ENCODE measurements around the gene DTD1. TPM values are rescaled to one million over a fixed set of nuclear protein-coding genes. Genes with fewer than 3 reads are reported as not detected.

Gene DTD1
- total and polyA plus RNA-seq, 2 of the 13 experiments (the other 11 are each of a cell fraction or from before 2014, with no cell fraction given): 41.2 to 79.3 TPM

DNA sequence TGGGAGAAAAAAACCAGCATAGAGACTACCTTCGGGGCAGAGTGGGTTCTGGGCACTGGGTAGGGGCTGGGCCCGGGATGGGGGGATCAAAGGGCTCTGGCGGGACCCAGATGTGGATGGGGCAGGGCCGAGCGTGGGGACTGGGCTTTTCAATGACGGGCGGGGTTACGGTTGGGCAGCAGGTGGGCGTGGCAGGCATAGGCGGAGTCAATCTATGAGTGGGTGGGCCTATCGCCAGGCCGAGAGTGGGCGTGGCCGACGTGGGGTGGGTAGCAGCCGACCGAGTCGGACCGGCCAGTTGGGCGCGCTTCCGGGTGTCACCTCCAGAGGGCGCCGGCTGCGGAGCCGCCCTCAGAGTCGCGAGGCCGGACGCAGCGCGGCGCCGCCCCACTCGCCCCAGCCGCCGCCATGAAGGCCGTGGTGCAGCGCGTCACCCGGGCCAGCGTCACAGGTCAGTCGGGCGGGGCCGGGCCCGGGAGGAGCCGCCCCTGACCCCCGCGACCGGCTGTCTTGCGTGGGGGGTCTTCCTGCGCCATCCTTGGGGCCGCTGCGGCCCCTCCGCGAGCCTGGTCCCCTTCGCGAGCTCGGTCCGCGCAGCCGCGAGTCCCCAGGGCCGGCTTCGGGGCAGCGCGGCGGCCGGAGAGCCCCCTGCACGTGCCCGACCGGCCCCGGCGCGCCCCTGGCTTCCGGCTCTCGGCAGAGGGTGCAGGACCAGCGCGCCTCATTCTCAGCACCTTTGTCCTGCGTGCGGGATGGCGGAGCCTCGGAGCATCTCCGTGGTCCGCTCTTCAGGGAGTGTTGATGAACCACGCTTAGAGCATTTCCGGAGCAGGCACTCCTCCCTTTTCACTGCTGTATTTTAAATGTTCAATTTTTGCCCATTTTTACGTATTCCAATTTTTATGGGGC lies at the start of gene DTD1 (continued):
- 0 out of 2 replicates have a peak, but pooled peaks have one; percentile 24 for TF ChIP-seq POLR2AphosphoS5 (IDR thresholded peaks at IDR 0.05; ENCODE audit: low read depth, low read length)
- TF ChIP-seq ZNF619 (CRISPR knock-in tag; IDR thresholded peaks at IDR 0.05): peak; percentile 65; the same call in 1 of the 2 replicates
- 0 out of 2 replicates have a peak, but pooled peaks have one; percentile 79 for TF ChIP-seq ZNF605 (CRISPR knock-in tag; IDR thresholded peaks at IDR 0.05)
- TF ChIP-seq RBM39 (IDR thresholded peaks at IDR 0.05; ENCODE audit: low read depth, low read length, poor library complexity, severe bottlenecking): peak; percentile 91
- peak; percentile 30; the same call in 1 of the 2 replicates for TF ChIP-seq ZNF614 (CRISPR knock-in tag; IDR thresholded peaks at IDR 0.05; ENCODE audit: borderline replicate concordance)
- TF ChIP-seq, protein P1, sequence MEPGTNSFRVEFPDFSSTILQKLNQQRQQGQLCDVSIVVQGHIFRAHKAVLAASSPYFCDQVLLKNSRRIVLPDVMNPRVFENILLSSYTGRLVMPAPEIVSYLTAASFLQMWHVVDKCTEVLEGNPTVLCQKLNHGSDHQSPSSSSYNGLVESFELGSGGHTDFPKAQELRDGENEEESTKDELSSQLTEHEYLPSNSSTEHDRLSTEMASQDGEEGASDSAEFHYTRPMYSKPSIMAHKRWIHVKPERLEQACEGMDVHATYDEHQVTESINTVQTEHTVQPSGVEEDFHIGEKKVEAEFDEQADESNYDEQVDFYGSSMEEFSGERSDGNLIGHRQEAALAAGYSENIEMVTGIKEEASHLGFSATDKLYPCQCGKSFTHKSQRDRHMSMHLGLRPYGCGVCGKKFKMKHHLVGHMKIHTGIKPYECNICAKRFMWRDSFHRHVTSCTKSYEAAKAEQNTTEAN (CRISPR knock-in tag; conservative IDR thresholded peaks at IDR 0.05): no peak
- TF ChIP-seq NR2F6 (IDR thresholded peaks at IDR 0.05): no peak
- peak; percentile 15; the same call in 1 of the 2 replicates for TF ChIP-seq NR2F6 (CRISPR knock-in tag; IDR thresholded peaks at IDR 0.05)
- 0 out of 2 replicates have a peak, but pooled peaks have one; percentile 21 for TF ChIP-seq NFYC (CRISPR knock-in tag; IDR thresholded peaks at IDR 0.05)
- TF ChIP-seq YEATS4 (CRISPR knock-in tag; IDR thresholded peaks at IDR 0.05; ENCODE audit: borderline replicate concordance): peak; percentile 98
- TF ChIP-seq ZFX (CRISPR knock-in tag; IDR thresholded peaks at IDR 0.05; ENCODE audit: low read depth): peak; percentile 48; the same call in 1 of the 2 replicates
- TF ChIP-seq ZFP62 (CRISPR knock-in tag; IDR thresholded peaks at IDR 0.05): peak; percentile 78; the same call in 1 of the 2 replicates
- TF ChIP-seq ZNF607 (CRISPR knock-in tag; IDR thresholded peaks at IDR 0.05; ENCODE audit: borderline replicate concordance): peak; percentile 55
- TF ChIP-seq, protein P2, sequence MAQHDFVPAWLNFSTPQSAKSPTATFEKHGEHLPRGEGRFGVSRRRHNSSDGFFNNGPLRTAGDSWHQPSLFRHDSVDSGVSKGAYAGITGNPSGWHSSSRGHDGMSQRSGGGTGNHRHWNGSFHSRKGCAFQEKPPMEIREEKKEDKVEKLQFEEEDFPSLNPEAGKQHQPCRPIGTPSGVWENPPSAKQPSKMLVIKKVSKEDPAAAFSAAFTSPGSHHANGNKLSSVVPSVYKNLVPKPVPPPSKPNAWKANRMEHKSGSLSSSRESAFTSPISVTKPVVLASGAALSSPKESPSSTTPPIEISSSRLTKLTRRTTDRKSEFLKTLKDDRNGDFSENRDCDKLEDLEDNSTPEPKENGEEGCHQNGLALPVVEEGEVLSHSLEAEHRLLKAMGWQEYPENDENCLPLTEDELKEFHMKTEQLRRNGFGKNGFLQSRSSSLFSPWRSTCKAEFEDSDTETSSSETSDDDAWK (CRISPR knock-in tag; IDR thresholded peaks at IDR 0.05): no peak
- TF ChIP-seq, protein P3, sequence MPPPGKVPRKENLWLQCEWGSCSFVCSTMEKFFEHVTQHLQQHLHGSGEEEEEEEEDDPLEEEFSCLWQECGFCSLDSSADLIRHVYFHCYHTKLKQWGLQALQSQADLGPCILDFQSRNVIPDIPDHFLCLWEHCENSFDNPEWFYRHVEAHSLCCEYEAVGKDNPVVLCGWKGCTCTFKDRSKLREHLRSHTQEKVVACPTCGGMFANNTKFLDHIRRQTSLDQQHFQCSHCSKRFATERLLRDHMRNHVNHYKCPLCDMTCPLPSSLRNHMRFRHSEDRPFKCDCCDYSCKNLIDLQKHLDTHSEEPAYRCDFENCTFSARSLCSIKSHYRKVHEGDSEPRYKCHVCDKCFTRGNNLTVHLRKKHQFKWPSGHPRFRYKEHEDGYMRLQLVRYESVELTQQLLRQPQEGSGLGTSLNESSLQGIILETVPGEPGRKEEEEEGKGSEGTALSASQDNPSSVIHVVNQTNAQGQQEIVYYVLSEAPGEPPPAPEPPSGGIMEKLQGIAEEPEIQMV (CRISPR knock-in tag; IDR thresholded peaks at IDR 0.05; ENCODE audit: low read depth): peak; percentile 22; the same call in 1 of the 2 replicates
- TF ChIP-seq ZNF878 (CRISPR knock-in tag; IDR thresholded peaks at IDR 0.05): 0 out of 2 replicates have a peak, but pooled peaks have one; percentile 58
- TF ChIP-seq CBX5 (CRISPR knock-in tag; IDR thresholded peaks at IDR 0.05; ENCODE audit: borderline replicate concordance): peak; percentile 19; the same call in 1 of the 2 replicates
- TF ChIP-seq SP4 (CRISPR knock-in tag; IDR thresholded peaks at IDR 0.05): peak; percentile 95
- TF ChIP-seq HDAC6 (IDR thresholded peaks at IDR 0.05; ENCODE audit: low read depth, low read length): no peak
- peak; percentile 19; the same call in 1 of the 2 replicates for TF ChIP-seq ZSCAN9 (CRISPR knock-in tag; IDR thresholded peaks at IDR 0.05; ENCODE audit: borderline replicate concordance)
- no peak for TF ChIP-seq ZNF678 (CRISPR knock-in tag; IDR thresholded peaks at IDR 0.05)
- no peak; the same call in 1 of the 2 replicates for TF ChIP-seq MTA1 (CRISPR knock-in tag; IDR thresholded peaks at IDR 0.05; ENCODE audit: borderline replicate concordance)
- TF ChIP-seq ZNF788 (CRISPR knock-in tag; IDR thresholded peaks at IDR 0.05; ENCODE audit: borderline replicate concordance): peak; percentile 68; the same call in 1 of the 2 replicates
- TF ChIP-seq ZNF616 (CRISPR knock-in tag; IDR thresholded peaks at IDR 0.05; ENCODE audit: low read depth): peak; percentile 74; the same call in 1 of the 2 replicates
- peak; percentile 17; the same call in 1 of the 2 replicates for TF ChIP-seq ZNF230 (CRISPR knock-in tag; IDR thresholded peaks at IDR 0.05)
- TF ChIP-seq ZNF75D (CRISPR knock-in tag; IDR thresholded peaks at IDR 0.05; ENCODE audit: borderline replicate concordance): no peak
